ENCODE measurements around the gene RGS10.

DNA sequence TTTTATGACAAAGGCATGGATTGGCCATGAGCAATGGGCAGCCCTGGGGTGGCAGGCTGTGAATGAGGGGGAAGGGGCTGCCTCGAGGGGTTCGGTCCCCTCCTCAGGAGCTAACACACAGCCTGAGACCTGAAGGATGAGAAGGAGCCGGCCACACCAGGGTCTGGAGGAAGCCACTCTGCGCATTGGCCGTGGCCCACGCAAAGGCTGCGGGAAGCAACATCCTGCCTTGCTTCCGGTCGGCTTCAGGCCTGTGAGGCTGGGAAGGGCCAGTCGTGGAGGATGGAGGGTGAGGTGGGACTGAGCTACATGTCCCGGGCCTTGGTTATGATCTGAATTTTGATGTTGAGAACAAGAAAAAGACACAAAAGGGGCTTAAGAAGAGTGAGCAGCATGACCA, 49.4 kb downstream of the RGS10 start:
- TF ChIP-seq, protein P1, sequence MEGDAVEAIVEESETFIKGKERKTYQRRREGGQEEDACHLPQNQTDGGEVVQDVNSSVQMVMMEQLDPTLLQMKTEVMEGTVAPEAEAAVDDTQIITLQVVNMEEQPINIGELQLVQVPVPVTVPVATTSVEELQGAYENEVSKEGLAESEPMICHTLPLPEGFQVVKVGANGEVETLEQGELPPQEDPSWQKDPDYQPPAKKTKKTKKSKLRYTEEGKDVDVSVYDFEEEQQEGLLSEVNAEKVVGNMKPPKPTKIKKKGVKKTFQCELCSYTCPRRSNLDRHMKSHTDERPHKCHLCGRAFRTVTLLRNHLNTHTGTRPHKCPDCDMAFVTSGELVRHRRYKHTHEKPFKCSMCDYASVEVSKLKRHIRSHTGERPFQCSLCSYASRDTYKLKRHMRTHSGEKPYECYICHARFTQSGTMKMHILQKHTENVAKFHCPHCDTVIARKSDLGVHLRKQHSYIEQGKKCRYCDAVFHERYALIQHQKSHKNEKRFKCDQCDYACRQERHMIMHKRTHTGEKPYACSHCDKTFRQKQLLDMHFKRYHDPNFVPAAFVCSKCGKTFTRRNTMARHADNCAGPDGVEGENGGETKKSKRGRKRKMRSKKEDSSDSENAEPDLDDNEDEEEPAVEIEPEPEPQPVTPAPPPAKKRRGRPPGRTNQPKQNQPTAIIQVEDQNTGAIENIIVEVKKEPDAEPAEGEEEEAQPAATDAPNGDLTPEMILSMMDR (IDR thresholded peaks at IDR 0.05): no peak
- no peak for TF ChIP-seq POLR2A (IDR thresholded peaks at IDR 0.05)
- no peak for TF ChIP-seq EP300 (IDR thresholded peaks at IDR 0.05)
- TF ChIP-seq POLR2AphosphoS5 (IDR thresholded peaks at IDR 0.05): no peak
